ENCODE results near the gene PARD3. TPM values are rescaled to one million over a fixed set of nuclear protein-coding genes. Genes with fewer than 3 reads are reported as not detected.

Gene PARD3
- total and polyA plus RNA-seq, 10 of the 15 experiments (the other 5 are each of a cell fraction or from before 2014, with no cell fraction given), result 2.6 to 43.1 (median 13.9) TPM

GRCh38 chr10:34413756-34414587, 401.1 kb downstream of the PARD3 start:
- H3K4me1 ChIP-seq (ENCODE audit: control insufficient read depth, insufficient read depth, low read length), result no peaks in the 10 kb centered on the region; the same call in 1 of the 2 replicates
- no peaks in the 10 kb centered on the region for H3K27me3 ChIP-seq (replicated peaks in 1 of 2; ENCODE audit: control insufficient read depth in 2 of 2, insufficient read depth in 2 of 2, low read length in 1 of 2)
- no peak overlapping the region for H3K9ac ChIP-seq (ENCODE audit: control insufficient read depth, insufficient read depth, low read length)
- no peak for TF ChIP-seq POU2F2 (IDR thresholded peaks at IDR 0.05; ENCODE audit: borderline replicate concordance, low read depth, low read length)
- TF ChIP-seq, protein P1, sequence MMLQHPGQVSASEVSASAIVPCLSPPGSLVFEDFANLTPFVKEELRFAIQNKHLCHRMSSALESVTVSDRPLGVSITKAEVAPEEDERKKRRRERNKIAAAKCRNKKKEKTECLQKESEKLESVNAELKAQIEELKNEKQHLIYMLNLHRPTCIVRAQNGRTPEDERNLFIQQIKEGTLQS (IDR thresholded peaks at IDR 0.05; ENCODE audit: borderline replicate concordance, extremely low read depth, low read depth, low read length), result no peak
- TF ChIP-seq TCF7 (IDR thresholded peaks at IDR 0.05; ENCODE audit: borderline replicate concordance), result no peak
- TF ChIP-seq NR2F1 (conservative IDR thresholded peaks at IDR 0.05), result 0 out of 2 replicates have a peak, but pooled peaks have one; percentile 15
- no peak for TF ChIP-seq ATF2 (IDR thresholded peaks at IDR 0.05; ENCODE audit: low read length)
- TF ChIP-seq BHLHE40 (IDR thresholded peaks at IDR 0.05; ENCODE audit: borderline replicate concordance in 1 of 2, low read depth in 2 of 2, low read length in 1 of 2), result peak in 1 of 2 experiments; percentile 38; a peak in 1 of 4 replicates
- no peak for TF ChIP-seq ZZZ3 (IDR thresholded peaks at IDR 0.05; ENCODE audit: control insufficient read depth, insufficient read length, low read depth)
- TF ChIP-seq, protein P2, sequence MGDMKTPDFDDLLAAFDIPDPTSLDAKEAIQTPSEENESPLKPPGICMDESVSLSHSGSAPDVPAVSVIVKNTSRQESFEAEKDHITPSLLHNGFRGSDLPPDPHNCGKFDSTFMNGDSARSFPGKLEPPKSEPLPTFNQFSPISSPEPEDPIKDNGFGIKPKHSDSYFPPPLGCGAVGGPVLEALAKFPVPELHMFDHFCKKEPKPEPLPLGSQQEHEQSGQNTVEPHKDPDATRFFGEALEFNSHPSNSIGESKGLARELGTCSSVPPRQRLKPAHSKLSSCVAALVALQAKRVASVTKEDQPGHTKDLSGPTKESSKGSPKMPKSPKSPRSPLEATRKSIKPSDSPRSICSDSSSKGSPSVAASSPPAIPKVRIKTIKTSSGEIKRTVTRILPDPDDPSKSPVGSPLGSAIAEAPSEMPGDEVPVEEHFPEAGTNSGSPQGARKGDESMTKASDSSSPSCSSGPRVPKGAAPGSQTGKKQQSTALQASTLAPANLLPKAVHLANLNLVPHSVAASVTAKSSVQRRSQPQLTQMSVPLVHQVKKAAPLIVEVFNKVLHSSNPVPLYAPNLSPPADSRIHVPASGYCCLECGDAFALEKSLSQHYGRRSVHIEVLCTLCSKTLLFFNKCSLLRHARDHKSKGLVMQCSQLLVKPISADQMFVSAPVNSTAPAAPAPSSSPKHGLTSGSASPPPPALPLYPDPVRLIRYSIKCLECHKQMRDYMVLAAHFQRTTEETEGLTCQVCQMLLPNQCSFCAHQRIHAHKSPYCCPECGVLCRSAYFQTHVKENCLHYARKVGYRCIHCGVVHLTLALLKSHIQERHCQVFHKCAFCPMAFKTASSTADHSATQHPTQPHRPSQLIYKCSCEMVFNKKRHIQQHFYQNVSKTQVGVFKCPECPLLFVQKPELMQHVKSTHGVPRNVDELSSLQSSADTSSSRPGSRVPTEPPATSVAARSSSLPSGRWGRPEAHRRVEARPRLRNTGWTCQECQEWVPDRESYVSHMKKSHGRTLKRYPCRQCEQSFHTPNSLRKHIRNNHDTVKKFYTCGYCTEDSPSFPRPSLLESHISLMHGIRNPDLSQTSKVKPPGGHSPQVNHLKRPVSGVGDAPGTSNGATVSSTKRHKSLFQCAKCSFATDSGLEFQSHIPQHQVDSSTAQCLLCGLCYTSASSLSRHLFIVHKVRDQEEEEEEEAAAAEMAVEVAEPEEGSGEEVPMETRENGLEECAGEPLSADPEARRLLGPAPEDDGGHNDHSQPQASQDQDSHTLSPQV (IDR thresholded peaks at IDR 0.05), result no peak
- TF ChIP-seq WRNIP1 (IDR thresholded peaks at IDR 0.05; ENCODE audit: borderline replicate concordance, low read depth, low read length), result no peak
- no peaks in the 10 kb centered on the region for H3K9me3 ChIP-seq (replicated peaks; ENCODE audit: control insufficient read depth, insufficient read depth, low read length)
- DNase-seq (ENCODE audit: low read depth, low spot score) (no peak), ATAC-seq (peak; percentile 9; the same call in 1 of the 3 replicates), FAIRE-seq (no peak)
- H3K36me3 ChIP-seq (ENCODE audit: control insufficient read depth in 2 of 2, insufficient read depth in 2 of 2, low read length in 1 of 2), result no peaks in the 10 kb centered on the region
- CTCF ChIA-PET, result interaction anchor here (0.7 kb wide), 1 partner anchor 946 kb away, joined by 3 read pairs; no protein-coding TSS in a partner anchor
- no peak overlapping the region for H3K4me3 ChIP-seq
- in situ Hi-C loops (cut with MboI), result no loop called here
- POLR2A ChIA-PET, result interaction anchor here (0.6 to 0.8 kb wide), 2 partner anchors 41 to 44 kb away, joined by 3 to 7 read pairs; no protein-coding TSS in a partner anchor
- no peaks in the 10 kb centered on the region for H4K20me1 ChIP-seq (ENCODE audit: control insufficient read depth, insufficient read depth)
- RAD21 ChIA-PET (ENCODE audit: unreplicated experiment), result interaction anchor here (0.7 to 0.8 kb wide), 2 partner anchors 24 to 90 kb away, joined by 3 read pairs; no protein-coding TSS in a partner anchor
- WGBS (ENCODE audit: insufficient coverage, insufficient replicate concordance, low lambda C conversion rate, missing lambda C conversion rate), result 37% methylated on average over 11 of the region's 11 CpGs
- SMC1A ChIA-PET (ENCODE audit: uncharacterized antibody, unreplicated experiment), result interaction anchor here (0.6 to 1.4 kb wide), 4 partner anchors 14 to 51 kb away, joined by 3 to 5 read pairs (median 4); no protein-coding TSS in a partner anchor
- no peak overlapping the region for H3K27ac ChIP-seq (ENCODE audit: control insufficient read depth, insufficient read depth)
- no peak overlapping the region for H2AFZ ChIP-seq (ENCODE audit: control insufficient read depth, low read depth, low read length)
- no TSS peak for BruUV-seq (replicated peaks)
- intact Hi-C loops (cut with micrococcal nuclease; ENCODE audit: unreplicated experiment), result no loop called here
- H3K4me2 ChIP-seq (ENCODE audit: control insufficient read depth, insufficient read depth), result no peak overlapping the region
- H3K79me2 ChIP-seq (ENCODE audit: control insufficient read depth, insufficient read depth, low read length), result no peaks in the 10 kb centered on the region

Measured in GM12878 (cell line).